DMS 273 (cell line): ENCODE results near the gene MAG.

Experiments
- DNase-seq: peaks from one replicate; lab custom pipeline; 2025; ENCODE audit not compliant: unreplicated experiment; lab: John Stamatoyannopoulos, UW

Gene MAG, protein sequence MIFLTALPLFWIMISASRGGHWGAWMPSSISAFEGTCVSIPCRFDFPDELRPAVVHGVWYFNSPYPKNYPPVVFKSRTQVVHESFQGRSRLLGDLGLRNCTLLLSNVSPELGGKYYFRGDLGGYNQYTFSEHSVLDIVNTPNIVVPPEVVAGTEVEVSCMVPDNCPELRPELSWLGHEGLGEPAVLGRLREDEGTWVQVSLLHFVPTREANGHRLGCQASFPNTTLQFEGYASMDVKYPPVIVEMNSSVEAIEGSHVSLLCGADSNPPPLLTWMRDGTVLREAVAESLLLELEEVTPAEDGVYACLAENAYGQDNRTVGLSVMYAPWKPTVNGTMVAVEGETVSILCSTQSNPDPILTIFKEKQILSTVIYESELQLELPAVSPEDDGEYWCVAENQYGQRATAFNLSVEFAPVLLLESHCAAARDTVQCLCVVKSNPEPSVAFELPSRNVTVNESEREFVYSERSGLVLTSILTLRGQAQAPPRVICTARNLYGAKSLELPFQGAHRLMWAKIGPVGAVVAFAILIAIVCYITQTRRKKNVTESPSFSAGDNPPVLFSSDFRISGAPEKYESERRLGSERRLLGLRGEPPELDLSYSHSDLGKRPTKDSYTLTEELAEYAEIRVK

DNA sequence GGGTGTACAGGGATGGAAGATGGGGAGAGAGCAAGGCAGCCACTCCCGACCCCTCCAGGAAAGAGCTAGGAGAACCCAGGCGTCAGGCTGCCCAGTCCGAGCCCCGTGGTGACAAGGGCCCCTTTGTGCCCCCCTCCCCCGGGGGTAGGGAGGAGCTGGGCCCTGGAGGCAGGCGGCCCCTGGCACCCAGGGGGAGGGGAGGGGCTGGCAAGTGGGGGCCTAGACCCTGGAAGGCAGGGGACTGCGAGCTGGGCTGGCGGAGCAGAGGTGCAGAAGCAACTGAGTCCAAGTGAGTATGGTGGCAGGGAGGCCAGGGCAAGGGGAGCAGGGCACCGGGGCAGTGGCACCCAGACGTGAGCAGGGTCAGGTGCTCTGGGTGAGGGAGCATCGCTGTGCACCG, at the start of gene MAG:
Gene MAG (plus strand): TSS at position 246 of the 400 bp plus-strand sequence. CDS start 3,248 bp downstream, outside the sequence.
- no peak for DNase-seq

DNA sequence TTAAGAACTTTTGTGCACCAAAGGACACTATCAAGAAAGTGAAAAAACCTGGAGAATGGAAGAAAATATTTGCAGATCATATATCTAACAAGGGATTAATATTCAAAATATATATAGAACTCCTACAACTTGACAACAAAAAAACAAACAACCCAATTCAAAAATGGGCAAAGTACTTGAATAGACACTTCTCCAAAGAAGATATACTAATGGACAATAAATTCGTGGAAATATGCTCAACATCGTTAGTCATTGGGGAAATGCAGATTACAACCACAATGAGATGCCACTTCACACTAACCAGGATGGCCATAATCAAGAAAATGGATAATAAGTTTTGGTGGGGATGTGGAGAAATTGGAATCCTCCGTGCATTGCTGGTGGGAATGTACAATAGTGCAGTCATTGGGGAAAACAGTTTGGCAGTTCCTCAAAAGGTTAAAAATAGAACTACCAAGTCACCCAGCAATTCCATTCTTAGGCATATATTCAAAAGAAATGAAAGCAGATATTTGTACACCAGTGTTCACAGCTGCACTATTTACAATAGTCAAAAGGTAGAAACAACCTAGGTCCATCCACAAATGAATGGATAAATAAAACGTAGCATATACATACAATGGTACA, 45.4 kb upstream of the MAG start:
- no peak for DNase-seq

DNA sequence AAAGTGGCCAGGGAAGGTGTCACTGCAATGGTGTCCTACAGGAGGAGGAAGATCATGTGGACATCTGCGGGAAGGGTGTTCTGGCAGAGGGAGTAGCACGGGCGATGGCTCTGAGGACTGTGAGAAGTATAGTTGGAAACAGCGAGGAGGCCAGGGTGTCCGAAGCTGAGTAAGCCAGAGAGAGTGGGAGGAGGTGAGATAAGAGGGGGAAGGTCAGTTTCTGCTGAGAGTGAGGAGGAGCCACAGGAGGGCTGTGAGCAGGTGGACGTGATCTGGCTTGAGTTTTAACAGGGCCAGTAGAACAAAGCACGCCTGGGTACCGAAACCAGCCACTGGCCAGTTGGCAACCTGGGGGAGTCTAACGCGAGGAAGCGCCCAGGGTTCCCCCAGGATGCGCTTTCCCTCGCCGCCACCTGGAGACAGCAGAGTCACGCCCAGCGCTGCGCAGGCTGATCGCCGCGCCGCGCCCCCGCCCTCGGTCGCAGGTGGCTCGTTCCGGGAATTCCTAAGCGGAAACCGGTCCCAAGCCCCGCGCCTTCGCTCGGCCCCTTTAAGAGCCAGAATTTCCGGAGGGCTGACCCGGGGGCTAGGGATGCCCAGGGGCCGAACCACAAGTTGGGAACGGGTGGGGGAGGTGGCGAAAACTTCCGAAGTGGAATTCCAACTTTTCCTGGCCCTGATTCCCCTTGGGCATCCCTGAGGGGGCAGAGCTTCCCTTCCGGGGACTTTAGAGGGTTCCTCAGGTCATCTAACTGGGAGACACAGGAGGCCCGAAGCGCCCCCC, 44.2 kb upstream of the MAG start:
- peak; percentile 72 for DNase-seq

DNA sequence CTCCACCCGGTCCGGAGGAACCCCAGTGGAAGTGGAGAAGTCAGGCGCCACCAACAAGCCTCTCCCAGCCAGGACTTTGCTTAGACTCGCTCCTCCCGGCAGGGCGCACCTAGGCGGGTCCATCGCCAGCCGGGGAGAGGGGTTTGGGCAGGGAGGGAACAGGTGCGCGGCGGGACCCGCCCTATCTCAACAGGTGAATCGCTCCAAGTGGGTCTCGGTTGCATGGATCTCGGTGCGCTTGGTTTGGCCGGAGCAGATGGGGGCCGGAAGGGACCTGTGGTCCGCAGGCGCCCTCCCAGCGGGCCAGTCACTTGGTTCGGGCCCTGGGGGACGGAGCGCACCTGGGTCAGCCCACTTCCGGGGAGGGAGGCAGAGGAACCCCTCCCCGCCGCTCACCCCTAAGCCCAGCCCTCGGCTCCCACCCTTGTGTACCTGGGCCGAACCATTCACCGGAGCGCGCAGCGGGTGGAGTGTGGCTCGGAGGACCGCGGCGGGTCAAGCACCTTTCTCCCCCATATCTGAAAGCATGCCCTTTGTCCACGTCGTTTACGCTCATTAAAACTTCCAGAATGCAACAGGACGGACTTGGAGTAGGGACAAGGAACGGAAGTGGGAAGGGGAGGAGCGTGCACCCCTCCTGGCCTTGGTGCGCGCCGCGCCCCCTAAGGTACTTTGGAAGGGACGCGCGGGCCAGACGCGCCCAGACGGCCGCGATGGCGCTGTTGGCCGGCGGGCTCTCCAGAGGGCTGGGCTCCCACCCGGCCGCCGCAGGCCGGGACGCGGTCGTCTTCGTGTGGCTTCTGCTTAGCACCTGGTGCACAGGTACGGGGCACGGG, 43.4 kb upstream of the MAG start, which contains the start of gene LSR:
Gene LSR (plus strand): TSS at position 693 of the 836 bp plus-strand sequence. CDS start 21 bp downstream, at position 714.
- peak; percentile 52 for DNase-seq

DNA sequence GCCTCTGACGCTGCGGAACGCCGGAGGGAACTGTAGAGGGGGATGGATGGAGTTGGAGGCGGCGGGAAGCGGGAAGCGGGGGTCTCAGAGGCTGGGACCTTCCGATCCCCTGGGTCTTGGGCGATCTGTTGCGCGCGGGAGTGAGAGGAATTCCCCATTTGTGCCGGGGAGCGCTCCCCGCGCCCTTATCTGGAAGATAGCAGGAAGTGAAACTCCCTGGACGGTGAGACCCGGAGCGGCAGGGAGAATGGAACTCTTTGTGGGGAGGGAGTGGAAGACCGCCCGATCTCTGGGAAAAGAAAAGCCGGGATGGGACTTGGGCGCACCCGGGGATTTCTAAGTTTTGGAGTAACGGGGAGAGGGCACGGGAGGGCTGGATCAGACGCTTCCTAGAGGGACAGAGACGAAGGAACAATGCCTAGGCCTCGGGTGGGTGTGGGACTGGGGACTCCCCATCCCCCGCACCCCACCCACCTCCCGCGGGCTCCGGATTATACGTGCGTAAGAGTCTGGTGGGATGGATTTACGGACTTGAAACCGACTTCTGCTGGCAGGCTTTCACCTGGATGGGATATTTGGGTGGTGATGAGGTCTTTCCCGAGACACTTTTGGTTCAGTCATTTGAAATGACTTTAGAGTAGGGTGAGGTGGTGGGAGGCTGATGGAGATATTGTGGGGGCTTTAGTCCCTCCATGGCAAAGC, 42.7 kb upstream of the MAG start:
- peak; percentile 28 for DNase-seq

DNA sequence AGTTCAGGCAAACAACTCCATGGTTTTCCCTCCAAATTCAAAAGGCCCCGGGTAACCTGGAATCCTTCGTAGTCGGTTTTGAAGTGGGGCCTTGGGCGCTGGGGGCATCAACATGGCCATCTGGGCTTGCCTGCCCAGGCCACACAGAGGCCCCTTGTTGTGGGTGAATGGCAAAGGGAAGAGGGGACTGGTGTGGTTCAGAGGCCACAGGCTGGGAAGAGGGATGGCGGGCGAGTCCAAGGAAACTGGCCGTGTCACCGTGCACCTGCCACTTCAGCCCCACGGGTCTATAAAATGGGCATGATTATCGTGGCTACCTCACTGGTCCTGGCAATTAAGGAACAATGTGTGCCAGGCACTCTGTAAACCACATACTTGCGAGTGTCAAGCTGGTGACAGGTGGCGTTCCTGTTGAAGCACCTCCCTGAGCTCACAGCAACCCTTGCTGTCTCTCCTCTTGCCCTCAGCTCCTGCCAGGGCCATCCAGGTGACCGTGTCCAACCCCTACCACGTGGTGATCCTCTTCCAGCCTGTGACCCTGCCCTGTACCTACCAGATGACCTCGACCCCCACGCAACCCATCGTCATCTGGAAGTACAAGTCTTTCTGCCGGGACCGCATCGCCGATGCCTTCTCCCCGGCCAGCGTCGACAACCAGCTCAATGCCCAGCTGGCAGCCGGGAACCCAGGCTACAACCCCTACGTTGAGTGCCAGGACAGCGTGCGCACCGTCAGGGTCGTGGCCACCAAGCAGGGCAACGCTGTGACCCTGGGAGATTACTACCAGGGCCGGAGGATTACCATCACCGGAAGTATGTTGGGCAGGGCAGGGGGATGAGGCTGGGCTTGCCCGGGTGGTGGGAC, 41.9 kb upstream of the MAG start:
- no peak for DNase-seq

DNA sequence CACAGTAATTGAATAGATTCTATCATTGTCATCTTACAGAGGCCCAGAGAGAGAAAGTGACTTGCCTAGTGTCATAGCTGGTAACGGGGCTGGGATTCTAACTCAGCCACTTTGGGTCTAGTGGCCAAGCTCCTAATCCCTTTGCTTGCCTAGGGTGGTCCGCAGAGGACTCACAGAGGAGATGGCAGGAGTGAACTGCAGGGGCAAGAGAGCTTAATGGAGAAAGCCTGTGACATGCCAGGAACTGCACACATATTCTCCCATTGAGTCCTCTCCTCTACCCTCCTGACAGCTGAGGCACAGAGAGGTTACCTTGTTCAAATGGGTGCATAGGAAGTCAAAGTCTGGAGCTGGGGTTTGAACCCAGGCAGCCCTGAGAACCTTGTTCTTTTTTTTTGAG, 40.5 kb upstream of the MAG start:
- DNase-seq, result no peak

DNA sequence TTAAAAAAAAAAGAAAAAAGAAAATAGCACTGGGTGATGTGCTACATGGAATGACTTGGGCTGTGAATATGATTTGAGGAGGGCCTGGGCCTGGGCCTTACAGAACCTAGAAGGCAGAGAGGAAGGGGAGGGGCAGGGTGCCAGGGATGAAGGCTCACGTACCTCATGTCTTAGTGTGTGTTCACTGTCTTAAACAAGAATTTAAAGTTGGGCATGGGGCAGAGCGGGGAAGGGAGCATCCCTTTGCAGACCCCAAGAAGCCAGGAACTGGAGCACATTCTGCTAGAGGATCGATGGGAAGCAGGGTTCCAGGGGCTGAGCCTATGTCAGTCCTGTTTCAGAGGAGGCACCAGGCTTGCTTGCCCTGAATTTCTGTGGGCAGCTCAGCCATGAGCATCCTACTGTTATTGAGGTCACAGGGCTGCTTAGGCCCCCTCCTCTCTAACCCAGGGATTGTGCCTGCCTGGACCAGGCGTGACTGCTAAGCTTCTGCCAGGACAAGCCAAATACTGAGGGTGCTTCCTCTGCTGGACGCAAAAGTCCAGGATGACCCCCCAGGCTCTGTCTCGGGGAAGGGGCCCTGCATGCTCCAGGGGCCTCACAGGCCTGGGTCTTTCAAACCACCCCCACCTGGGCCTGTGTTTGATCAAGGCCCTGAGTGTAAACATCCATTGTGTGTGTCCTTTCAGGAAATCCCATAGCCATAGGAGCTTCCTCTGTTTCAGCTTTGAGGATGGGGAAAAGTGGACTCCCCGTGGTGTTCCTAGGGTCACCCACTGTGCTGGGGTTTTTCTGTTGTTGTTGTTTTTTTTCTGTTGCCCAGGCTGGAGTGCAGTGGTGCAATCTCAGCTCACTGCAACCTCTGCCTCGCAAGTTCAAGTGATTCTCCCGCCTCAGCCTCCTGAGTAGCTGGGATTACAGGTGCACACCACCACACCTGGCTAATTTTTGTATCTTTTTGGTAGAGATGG, 38.4 kb upstream of the MAG start:
- no peak for DNase-seq

DNA sequence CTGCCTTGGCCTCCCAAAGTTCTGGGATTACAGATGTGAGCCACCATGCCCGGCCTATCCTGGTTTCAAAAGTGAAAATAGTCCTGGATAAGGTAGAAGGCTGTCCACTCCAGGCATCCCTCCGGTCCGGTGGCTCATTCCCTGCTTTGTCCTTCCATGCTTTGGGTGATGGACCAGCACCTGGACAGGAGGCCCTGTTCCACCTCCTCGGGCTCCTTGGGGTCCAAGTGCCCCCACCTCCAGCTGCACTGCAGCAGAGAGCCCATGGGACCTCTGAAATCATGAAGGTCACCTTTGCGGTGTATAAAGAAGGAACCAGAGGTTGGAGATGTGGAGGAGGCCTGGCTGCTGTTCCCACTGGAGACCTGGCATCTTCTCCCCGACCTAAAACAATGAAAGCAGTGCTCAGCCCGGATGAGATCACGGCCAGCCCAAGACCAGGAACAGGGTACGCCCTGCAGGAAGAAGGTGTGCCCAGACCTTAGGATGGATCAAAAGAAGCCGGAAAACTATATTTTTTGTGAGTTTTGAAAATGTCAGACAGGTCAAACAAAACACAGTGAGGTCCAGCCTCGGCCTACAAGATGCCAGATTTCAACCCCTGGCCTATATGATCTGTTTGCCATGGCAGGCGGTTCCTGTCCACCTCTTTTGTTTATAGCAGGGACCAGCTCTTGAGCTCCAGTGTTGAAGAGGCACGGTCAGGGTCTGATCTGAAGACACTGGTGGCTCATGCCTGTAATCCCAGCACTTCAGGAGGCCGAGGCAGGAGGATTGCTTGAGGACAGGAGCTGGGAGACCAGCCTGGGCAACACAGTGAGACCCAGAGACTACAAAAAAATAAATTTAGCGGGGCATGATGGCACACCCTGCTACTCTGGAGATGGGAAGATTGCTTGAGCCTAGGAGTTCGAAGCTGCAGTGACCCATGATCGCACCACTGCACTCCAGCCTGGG, 37.3 kb upstream of the MAG start:
- DNase-seq, result no peak

DNA sequence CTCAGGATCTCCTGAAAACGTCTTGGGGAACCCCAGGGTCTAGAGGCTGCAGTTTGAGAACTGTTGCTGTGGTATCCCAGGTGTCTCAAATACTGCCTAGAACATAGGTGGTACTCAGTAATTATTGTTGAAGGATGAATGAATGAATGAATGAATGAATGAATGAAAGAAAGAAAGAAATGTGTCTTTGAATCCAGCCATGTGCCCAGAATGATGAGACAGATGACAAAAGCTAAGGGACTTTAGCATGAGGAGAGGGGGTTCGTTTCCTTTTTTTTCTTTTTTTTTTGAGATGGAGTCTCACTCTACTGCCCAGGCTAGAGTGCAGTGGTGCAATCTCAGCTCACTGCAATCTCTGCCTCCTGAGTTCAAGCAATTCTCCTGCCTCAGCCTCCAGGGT, 35.4 kb upstream of the MAG start:
- no peak for DNase-seq

DNA sequence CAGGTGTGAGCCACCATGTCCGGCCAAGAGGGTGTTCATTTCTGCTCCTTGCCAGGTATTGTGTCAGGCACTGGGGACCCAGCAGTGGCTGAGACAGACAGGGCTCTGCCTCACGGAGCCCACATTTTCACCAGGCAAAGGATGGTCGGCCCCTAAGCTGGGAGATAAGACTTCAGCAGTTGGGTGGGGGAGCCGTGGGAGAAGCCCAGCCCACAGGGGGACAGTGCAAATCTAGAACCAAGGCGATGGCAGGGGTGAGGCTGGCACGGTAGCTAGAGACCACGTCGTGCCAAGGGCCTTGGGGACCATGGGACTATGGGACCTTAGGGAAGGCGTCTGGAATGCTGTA, 34.9 kb upstream of the MAG start:
- DNase-seq, result no peak

DNA sequence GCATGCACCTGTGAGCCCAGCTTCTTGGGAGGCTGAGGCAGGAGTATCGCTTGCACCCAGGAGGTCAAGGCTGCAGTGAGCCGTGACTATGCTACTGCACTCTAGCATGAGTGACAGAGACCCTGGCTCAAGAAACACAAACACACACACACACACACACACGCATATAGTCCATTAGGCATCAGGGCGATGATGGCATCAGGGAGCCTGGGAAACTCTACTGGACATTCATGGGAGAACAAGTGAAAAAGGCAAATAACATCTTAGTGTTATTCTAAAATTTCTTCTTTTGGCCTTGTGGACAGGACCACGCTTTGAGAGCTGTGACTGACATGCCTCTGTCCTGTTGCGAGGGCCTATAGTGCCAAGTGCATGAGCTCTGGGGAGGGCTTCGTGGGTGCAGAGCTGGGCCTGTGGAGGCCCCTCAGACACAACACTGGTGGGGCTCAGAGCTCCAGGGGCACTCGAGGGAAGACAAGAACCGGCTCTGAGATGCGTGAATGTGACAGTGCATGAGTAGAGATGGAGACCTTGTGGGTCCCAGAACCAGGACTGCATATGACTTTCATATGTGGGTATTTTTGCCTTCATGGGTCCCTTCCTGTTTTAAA, 31.2 kb upstream of the MAG start:
- DNase-seq, result no peak

DNA sequence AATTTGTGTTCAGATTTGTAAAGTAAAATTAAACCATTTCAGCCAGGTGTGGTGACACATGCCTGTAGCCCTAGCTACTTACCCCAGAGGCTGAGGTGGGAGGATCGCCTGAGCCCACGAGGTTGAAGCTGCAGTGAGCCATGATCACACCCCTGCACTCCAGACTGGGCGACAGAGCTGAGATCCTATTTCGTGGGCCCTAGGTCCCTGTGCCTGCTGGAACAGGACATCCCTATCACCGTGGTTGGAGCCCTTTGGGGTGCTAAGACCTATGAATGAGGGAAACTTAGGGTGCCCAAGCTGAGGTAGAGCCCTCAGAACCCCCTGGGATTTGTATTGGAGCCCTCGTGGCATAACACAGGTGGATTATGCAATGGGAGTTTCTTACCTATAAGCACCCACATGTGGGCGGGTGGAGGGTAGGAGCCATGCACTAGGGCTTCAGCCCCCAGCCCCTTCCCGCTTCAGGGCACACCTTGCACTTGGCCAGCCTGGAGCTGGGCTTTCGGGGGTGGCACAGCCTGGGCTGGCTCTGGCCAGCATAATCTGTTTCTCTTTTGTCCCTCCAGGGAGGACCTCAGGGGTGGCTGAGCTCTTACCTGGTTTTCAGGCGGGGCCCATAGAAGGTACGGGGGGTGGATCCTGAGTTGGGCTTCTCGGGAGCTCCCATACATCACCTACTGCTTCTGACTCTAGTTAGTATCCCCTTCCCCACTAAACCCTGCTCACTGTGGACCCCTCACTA, 30.4 kb upstream of the MAG start:
- no peak for DNase-seq

DNA sequence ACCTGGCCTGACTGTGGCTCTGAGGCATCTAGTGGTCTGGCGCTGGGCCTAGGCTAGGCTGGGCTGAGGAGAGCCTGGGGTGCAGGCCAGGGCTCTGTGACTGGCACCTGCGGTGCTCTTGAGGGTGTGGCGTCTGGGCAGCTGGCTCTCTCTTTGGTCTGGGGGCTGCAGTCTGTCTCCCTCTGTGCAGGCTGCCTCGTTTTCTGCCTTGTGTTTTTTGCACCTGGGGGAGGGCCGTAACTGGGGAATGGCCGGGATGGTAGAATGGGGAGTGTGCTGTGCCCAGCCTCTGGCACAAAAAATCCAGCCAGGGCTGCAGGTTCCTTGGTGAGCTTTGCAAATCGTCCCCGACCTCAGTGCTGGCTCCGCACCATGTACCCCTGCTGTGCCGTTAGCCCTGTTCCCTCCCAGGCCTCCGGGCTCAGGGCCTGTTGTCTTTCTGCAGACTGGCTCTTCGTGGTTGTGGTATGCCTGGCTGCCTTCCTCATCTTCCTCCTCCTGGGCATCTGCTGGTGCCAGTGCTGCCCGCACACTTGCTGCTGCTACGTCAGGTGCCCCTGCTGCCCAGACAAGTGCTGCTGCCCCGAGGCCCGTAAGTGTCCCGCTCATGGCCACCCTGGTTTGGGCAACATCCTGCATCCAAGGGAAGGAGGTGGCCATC, 29.7 kb upstream of the MAG start:
- DNase-seq, result peak; percentile 70
